Activated CD4-positive, alpha-beta T cell treated with anti-CD3 and anti-CD28 coated beads, Interleukin-2, amount 10 ng/mL, durations not matched to agents 7 days and 5 days (primary cell): ENCODE data around the gene TK2. TPM values are rescaled to one million over a fixed set of nuclear protein-coding genes. Genes with fewer than 3 reads are reported as not detected.
"Not testable (repeated sequence)": the region's sequence is repeated elsewhere in the genome, so short reads cannot be mapped to it uniquely, and the experiment has no call there.

ENCODE experiments used
- CTCF ChIA-PET: fragments of 350-600 bp; sonication (Branson Sonifier 250); formaldehyde crosslinking; loops from one replicate; lab custom pipeline; 2021; ENCODE audit warnings: antibody characterized with exemption; lab: Charles Lee
- POLR2A ChIA-PET: fragments of 350-600 bp; sonication (Branson Sonifier 250); formaldehyde crosslinking; loops from one replicate; lab custom pipeline; 2021; ENCODE audit warnings: antibody characterized with exemption; lab: Charles Lee
- DNase-seq: peaks from one replicate; pipeline ENCODE4 v3.0.0-alpha.2; 2020
- H3K27ac Mint-ChIP-seq: one replicate; pipeline ENCODE4 v1.8.0; 2021; ENCODE audit warnings: mild to moderate bottlenecking, moderate library complexity, mixed read lengths
- H3K27me3 Mint-ChIP-seq: one replicate; pipeline ENCODE4 v1.8.0; 2021; ENCODE audit warnings: mixed read lengths
- H3K36me3 Mint-ChIP-seq: one replicate; pipeline ENCODE4 v1.8.0; 2021; ENCODE audit warnings: low read depth, mixed read lengths
- H3K4me1 Mint-ChIP-seq: one replicate; pipeline ENCODE4 v1.8.0; 2021; ENCODE audit warnings: mixed read lengths
- H3K4me3 Mint-ChIP-seq: one replicate; pipeline ENCODE4 v1.8.0; 2021; ENCODE audit warnings: mild to moderate bottlenecking, moderate library complexity, mixed read lengths
- H3K9me3 Mint-ChIP-seq: one replicate; pipeline ENCODE4 v1.8.0; 2021; ENCODE audit warnings: mixed read lengths
- total RNA-seq, 2 experiments: library from RNA; stranded (reverse); gene quantifications; one replicate each; pipeline ENCODE4 v1.2.3, GENCODE V29; 2021

Gene TK2
- total RNA-seq, 2 experiments from 2014 or later = 7.4 to 9.3 TPM

DNA sequence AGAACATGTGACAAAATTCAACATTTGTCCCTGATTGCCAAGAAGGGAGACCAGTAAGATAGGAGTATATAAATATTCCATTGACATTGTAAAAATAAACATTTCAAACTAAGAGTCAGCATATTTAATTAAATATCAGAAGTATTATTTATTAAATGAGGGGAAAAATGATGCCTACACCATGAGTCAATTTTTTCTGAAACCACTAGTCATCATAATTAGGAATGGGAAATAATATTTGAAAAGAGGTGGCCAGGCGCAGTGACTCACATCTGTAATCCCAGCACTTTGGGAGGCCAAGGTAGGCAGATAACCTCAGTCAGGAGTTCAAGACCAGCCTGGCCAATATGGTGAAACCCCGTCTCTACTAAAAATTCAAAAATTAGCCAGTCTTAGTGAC is 18.4 kb upstream of the TK2 start:
- H3K27ac Mint-ChIP-seq = no peak overlapping the region
- ChIA-PET CTCF (no interaction called here), POLR2A (no interaction called here)
- H3K36me3 Mint-ChIP-seq = peaks cover 41% of the 10 kb centered on the region
- H3K4me1 Mint-ChIP-seq = peaks cover 13% of the 10 kb centered on the region
- H3K9me3 Mint-ChIP-seq = no peaks in the 10 kb centered on the region
- H3K27me3 Mint-ChIP-seq = no peaks in the 10 kb centered on the region
- DNase-seq = no peak
- H3K4me3 Mint-ChIP-seq = no peak overlapping the region

DNA sequence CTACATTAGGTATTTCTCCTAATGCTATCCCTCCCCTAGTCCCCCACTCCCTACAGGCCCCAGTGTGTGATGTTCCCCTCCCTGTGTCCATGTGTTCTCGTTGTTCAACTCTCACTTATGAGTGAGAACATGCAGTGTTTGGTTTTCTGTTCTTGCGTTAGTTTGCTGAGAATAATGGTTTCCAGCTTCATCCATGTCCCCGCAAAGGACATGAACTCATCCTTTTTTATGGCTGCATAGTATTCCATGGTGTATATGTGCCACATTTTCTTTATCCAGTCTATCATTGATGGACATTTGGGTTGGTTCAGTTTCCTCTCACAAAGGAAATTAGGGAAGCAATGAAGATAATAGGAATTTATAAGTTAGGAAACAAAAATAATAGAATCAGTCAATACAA is 17.3 kb upstream of the TK2 start:
- peaks cover 24% of the 10 kb centered on the region for H3K4me1 Mint-ChIP-seq
- H3K4me3 Mint-ChIP-seq, H3K27me3 Mint-ChIP-seq, H3K9me3 Mint-ChIP-seq, DNase-seq, H3K27ac Mint-ChIP-seq, POLR2A ChIA-PET: not testable (repeated sequence)
- CTCF ChIA-PET = interaction anchor here (1.0 kb wide), 1 partner anchor 13 kb away, joined by 3 read pairs; no protein-coding TSS in a partner anchor
- peaks cover 41% of the 10 kb centered on the region for H3K36me3 Mint-ChIP-seq

DNA sequence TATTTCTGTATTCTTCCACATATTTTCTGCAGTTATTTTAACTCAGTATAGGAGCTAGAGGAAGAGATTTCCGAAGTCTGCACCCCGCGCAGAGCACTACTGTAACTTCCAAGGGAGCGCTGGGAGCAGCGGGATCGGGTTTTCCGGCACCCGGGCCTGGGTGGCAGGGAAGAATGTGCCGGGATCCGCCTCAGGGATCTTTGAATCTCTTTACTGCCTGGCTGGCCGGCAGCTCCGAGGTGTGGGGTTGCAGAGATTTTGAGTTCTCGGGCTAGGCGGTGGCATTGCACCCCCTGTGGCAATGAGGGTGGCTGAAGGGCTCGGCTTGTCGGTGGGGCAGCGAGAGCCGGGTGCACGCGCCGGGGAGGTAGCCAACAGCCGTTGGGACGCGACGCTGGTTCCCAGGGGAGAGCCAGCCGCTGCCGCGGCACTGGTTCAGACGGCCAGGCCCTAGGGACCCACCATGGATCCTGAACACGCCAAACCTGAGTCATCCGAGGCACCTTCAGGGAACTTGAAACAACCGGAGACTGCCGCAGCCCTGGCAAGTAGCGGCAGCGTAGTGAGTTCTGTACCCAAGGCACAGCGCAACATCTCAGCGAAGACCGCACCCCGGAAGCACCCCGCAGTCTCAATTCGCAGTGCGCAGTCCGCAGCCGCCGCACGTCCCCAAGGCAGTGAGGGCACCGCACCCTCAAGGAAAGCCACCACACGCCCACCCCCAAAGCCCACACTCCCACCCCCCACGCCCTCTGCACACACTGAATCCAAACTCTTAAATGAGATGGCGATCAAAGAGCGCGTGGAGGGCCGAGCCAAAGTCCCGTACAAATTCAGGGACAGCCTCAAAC is 16.4 kb upstream of the TK2 start, which contains the start of gene CMTM1:
TSS of gene CMTM1 (plus strand) at position 389 of the 851 bp plus-strand sequence. CDS start at position 464, 75 bp downstream.
- DNase-seq = no peak
- no peaks in the 10 kb centered on the region for H3K27me3 Mint-ChIP-seq
- POLR2A ChIA-PET = no interaction called here
- H3K27ac Mint-ChIP-seq = no peak within 1 kb of the TSS
- H3K4me3 Mint-ChIP-seq = no peak within 1 kb of the TSS
- CTCF ChIA-PET = interaction anchor here (1.0 kb wide), 1 partner anchor 12 kb away, joined by 3 read pairs; no protein-coding TSS in a partner anchor
- H3K4me1 Mint-ChIP-seq = peaks cover 34% of the 10 kb centered on the region
- no peaks in the 10 kb centered on the region for H3K9me3 Mint-ChIP-seq
- H3K36me3 Mint-ChIP-seq = peaks cover 46% of the 10 kb centered on the region

DNA sequence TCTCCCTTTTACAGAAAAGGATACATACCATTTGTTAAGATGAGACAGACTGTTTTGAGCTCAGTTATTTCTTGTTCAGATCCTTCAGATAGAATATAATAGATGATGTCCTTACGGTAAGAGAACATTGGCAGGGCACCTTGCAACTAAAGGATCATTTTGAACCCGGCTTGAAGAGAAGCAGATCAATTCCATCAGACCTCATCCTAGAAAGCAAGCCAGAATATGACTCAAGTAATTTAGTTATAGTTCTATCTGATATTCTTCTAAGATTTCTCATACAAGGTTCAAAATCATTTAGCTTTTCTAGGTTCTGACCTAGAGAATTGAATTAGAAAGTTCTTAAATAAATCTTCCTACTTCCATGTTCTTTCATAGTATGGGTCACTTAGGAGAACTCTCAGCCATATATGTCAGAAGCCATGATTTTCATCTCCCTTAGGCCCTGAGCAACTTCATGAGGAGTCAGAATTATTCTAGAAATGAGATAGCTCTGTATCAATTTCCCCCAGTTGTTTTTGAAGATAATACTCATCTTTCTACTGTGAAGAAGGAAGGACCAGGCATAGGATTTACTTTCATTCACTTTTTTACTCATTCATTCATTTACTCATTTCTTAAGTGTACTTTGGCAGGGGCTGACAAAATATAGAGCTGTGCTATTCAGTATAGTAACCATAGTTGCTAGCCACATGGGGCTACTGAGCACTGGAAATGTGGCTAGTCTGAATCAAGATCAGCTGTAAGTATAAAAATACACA is 13.8 kb upstream of the TK2 start:
- Mint-ChIP-seq H3K27ac (no peak overlapping the region), H3K9me3 (no peaks in the 10 kb centered on the region), H3K4me1 (peaks cover 56% of the 10 kb centered on the region), H3K27me3 (no peaks in the 10 kb centered on the region), H3K36me3 (peaks cover 66% of the 10 kb centered on the region), H3K4me3 (no peak overlapping the region)
- POLR2A ChIA-PET = interaction anchor here (1.1 to 1.4 kb wide), 2 partner anchors 12 to 34 kb away, joined by 4 read pairs; partner anchors contain the start of gene CKLF
- DNase-seq = no peak
- CTCF ChIA-PET = interaction anchor here (0.6 to 2.1 kb wide), 6 partner anchors 10 to 69 kb away, joined by 3 to 11 read pairs (median 4); partner anchors contain the start of gene CMTM2

DNA sequence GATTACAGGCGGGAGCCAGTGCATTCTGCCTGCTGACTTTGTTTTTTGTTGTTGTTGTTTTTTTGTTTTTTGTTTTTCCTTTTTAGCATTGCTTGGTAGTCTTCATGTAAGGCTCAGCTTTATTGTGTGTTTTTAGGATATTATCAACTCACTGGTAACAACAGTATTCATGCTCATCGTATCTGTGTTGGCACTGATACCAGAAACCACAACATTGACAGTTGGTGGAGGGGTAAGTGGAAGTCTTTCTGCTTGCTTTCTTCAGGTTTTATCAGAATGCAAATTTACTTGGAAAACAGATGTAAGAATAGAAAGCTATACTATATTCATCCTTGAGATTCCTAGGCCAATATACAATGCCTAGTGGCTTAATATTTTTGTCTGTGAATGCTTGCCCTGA is 13.1 kb upstream of the TK2 start:
- ChIA-PET POLR2A (interaction anchor here (1.1 kb wide), 1 partner anchor 11 kb away, joined by 4 read pairs; the partner anchor contains the start of gene CKLF), CTCF (interaction anchor here (1.1 to 2.1 kb wide), 5 partner anchors 9 to 22 kb away, joined by 3 to 11 read pairs (median 4); partner anchors contain the start of genes CKLF and CMTM2)
- H3K9me3 Mint-ChIP-seq = no peaks in the 10 kb centered on the region
- no peak overlapping the region for H3K4me3 Mint-ChIP-seq
- peak overlapping the region; percentile 56 for H3K27ac Mint-ChIP-seq
- peaks cover 70% of the 10 kb centered on the region for H3K36me3 Mint-ChIP-seq
- no peaks in the 10 kb centered on the region for H3K27me3 Mint-ChIP-seq
- H3K4me1 Mint-ChIP-seq = peaks cover 62% of the 10 kb centered on the region
- no peak for DNase-seq

DNA sequence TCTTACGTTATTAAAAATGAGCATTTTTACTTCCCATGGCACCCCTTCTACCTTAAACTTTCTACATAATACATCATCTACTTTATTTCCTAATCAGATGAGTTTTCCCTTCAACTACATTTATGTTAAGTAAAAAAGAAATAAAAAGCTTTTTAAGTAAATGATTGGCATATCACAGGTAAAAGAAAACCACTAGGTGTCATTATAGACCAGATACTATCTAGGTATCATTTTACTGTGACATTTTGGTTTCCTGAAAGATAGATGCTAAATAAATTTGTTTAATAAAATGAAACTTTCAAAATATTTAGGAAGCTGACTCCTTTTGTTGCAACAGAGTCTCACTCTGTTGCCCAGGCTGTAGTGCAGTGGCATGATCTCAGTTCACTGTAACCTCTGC is 12.5 kb upstream of the TK2 start:
- H3K4me1 Mint-ChIP-seq = peaks cover 66% of the 10 kb centered on the region
- H3K4me3 Mint-ChIP-seq = no peak overlapping the region

DNA sequence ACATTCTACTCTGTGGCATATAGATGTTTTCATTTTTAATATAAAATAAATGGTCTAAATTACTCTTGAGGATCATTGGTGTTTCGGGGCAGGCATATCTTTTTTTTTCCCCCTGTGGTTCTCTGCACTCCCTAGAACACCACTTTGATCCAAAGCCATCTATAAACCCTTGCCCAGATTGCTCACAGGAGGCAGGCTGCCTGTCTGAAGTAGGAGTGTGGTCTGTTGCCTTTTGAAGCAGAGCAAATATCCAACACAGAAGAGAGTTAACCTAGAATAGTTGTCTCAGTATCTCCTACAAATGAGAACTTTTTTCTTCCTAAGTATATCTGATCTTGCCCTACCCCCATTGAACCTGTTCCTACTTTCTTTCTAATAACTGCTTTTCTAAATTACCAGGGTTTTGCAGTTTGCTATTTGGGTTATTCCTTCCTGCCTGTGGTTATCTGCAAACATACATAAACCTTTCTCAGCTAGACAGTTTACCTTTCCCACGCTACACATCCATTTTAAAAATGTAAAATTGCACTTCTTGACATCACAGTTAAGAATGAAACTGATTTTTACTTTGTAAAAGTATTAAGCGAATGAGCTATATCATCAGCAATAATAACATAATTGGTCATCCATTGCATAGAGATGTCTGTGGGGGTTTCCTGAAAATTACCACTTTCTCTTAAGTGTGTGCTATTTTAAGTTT is 11.6 kb upstream of the TK2 start:
- no peaks in the 10 kb centered on the region for H3K27me3 Mint-ChIP-seq
- peaks cover 61% of the 10 kb centered on the region for H3K36me3 Mint-ChIP-seq
- no peak for DNase-seq
- ChIA-PET CTCF (interaction anchor here (0.7 to 1.2 kb wide), 5 partner anchors 11 to 39 kb away, joined by 3 to 4 read pairs (median 3); no protein-coding TSS in a partner anchor), POLR2A (interaction anchor here (0.6 kb wide), 1 partner anchor 9 kb away, joined by 5 read pairs; the partner anchor contains the start of gene CKLF)
- H3K4me3 Mint-ChIP-seq = no peak overlapping the region
- H3K27ac Mint-ChIP-seq = peak overlapping the region; percentile 47
- H3K9me3 Mint-ChIP-seq = no peaks in the 10 kb centered on the region
- H3K4me1 Mint-ChIP-seq = peaks cover 68% of the 10 kb centered on the region

More for the DNA sequence above, 12.5 kb upstream of the TK2 start:
- Mint-ChIP-seq H3K27me3 (no peaks in the 10 kb centered on the region), H3K9me3 (no peaks in the 10 kb centered on the region), H3K36me3 (peaks cover 68% of the 10 kb centered on the region), H3K27ac (peak overlapping the region; percentile 56)
- DNase-seq = no peak
- ChIA-PET POLR2A (interaction anchor here (0.6 kb wide), 1 partner anchor 10 kb away, joined by 5 read pairs; the partner anchor contains the start of gene CKLF), CTCF (interaction anchor here (1.0 to 1.7 kb wide), 6 partner anchors 9 to 40 kb away, joined by 3 to 4 read pairs (median 3); partner anchors contain the start of gene CKLF)

DNA sequence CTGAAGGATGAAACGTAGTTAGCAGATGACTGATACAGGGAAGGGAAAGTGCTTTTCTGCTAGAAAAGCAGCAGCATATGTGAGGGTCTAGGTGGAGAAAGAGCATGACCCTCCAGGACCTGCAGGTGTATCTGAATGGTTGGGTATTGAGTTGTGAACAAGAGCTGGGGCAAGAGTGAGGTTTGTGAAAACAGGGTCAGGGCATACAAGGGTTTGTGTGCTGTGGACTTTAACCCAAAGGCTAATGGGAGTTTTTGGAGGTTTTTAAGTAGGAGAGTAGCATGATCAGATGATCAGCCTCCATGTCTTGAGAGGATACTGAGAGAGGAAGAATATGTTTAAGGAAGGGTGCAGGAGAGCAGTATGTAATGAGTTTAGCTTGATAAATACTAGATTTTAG is 10.2 kb upstream of the TK2 start:
- peak overlapping the region; percentile 17 for H3K27ac Mint-ChIP-seq

DNA sequence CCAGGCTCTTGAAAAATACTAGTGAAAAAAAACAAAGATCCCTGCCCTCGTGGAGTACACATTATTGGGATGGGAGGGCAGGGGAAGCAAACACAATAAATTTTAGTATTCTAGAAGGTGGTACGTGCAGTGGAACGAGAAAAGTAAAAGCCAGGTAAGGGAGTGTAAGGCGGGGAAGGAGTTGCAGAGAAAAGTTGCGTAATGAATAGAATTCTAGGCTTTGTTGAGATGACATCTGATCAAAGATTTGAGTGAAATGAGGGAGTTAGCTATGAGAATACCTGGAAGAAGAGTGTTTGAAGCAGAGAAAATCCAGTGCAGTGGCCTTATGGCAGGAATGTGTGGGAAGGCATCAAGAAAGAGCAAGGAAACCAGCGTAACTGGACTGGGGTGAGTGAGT is 4.6 kb upstream of the TK2 start:
- CTCF ChIA-PET = interaction anchor here (0.9 to 1.5 kb wide), 5 partner anchors 9 to 148 kb away, joined by 3 to 4 read pairs (median 3); no protein-coding TSS in a partner anchor
- Mint-ChIP-seq H3K36me3 (peaks cover 54% of the 10 kb centered on the region), H3K27me3 (no peaks in the 10 kb centered on the region), H3K9me3 (no peaks in the 10 kb centered on the region), H3K27ac (no peak overlapping the region), H3K4me3 (peak overlapping the region; percentile 96), H3K4me1 (peaks cover 75% of the 10 kb centered on the region)
- POLR2A ChIA-PET = no interaction called here
- no peak for DNase-seq

More for the DNA sequence above, 10.2 kb upstream of the TK2 start:
- Mint-ChIP-seq H3K4me1 (peaks cover 80% of the 10 kb centered on the region), H3K27me3 (no peaks in the 10 kb centered on the region), H3K9me3 (no peaks in the 10 kb centered on the region), H3K36me3 (peaks cover 60% of the 10 kb centered on the region), H3K4me3 (no peak overlapping the region)
- no peak for DNase-seq
- ChIA-PET CTCF (interaction anchor here (0.6 to 2.0 kb wide), 4 partner anchors 10 to 49 kb away, joined by 3 to 5 read pairs (median 3); no protein-coding TSS in a partner anchor), POLR2A (no interaction called here)

DNA sequence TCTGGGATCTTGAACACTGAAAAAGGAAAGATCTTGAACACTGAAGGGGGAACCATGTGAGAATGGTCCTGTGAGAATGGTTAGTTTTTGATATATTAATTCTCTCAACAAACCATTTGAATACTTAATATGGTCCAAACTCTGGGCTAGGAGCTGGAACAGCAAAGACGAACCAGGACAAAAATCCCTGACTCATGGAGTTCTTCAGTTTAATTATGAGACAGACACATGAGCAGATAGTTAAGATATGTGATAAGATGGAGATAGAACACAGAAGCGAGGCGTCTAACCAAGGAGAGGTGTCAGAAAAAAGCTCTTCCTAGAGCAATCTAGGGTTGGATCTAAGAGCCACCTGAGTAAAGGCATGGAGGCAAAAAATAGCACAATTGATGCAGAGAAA is 4.1 kb upstream of the TK2 start:
- Mint-ChIP-seq H3K27ac (peak overlapping the region; percentile 95), H3K9me3 (no peaks in the 10 kb centered on the region), H3K4me3 (peak overlapping the region; percentile 96), H3K27me3 (no peaks in the 10 kb centered on the region), H3K4me1 (peaks cover 74% of the 10 kb centered on the region), H3K36me3 (peaks cover 49% of the 10 kb centered on the region)
- CTCF ChIA-PET = interaction anchor here (0.9 to 1.8 kb wide), 6 partner anchors 9 to 148 kb away, joined by 3 to 5 read pairs (median 4); partner anchors contain the start of gene CMTM2
- no peak for DNase-seq
- POLR2A ChIA-PET = no interaction called here

DNA sequence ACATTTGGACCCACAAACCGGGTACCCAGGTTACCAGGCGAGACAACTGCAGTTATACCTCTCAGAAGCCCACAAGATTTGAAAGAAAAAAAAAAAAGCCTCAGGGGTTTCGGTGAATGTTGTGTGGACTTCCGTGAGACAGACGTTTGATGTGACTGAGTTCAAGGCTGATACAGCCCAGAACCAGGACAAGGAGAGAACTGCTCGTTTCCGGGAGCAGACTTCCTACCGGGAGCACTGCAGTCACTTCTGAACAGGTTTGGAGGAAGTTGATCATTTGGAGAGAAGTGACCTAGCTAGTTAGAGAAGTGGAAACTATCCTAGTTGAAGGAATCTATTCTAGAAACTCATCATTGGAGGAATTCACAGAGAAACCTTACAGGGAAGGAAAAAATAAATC is 3.3 kb upstream of the TK2 start:
- peaks cover 76% of the 10 kb centered on the region for H3K4me1 Mint-ChIP-seq
- ChIA-PET POLR2A (interaction anchor here (0.7 to 1.3 kb wide), 3 partner anchors 9 to 36 kb away, joined by 4 to 5 read pairs (median 4); no protein-coding TSS in a partner anchor), CTCF (interaction anchor here (1.0 to 3.9 kb wide), 7 partner anchors 10 to 51 kb away, joined by 3 to 29 read pairs (median 6); partner anchors contain the start of gene CMTM2)
- peak overlapping the region; percentile 96 for H3K4me3 Mint-ChIP-seq
- H3K36me3 Mint-ChIP-seq = peaks cover 44% of the 10 kb centered on the region
- H3K27me3 Mint-ChIP-seq = no peaks in the 10 kb centered on the region
- DNase-seq = peak; percentile 14
- H3K27ac Mint-ChIP-seq = peak overlapping the region; percentile 95
- no peaks in the 10 kb centered on the region for H3K9me3 Mint-ChIP-seq
